GM21723 (cell line): ENCODE measurements around the gene PUS3.
"Not testable (repeated sequence)": the region's sequence is repeated elsewhere in the genome, so short reads cannot be mapped to it uniquely, and the experiment has no call there.

ENCODE experiments used
- ATAC-seq: cut with Tn5 transposase; IDR thresholded peaks from one replicate; pipeline ENCODE4 v1.9.1; 2021; ENCODE audit warnings: mild to moderate bottlenecking, moderate library complexity; ENCODE audit not compliant: unreplicated experiment

PUS3 gene

DNA sequence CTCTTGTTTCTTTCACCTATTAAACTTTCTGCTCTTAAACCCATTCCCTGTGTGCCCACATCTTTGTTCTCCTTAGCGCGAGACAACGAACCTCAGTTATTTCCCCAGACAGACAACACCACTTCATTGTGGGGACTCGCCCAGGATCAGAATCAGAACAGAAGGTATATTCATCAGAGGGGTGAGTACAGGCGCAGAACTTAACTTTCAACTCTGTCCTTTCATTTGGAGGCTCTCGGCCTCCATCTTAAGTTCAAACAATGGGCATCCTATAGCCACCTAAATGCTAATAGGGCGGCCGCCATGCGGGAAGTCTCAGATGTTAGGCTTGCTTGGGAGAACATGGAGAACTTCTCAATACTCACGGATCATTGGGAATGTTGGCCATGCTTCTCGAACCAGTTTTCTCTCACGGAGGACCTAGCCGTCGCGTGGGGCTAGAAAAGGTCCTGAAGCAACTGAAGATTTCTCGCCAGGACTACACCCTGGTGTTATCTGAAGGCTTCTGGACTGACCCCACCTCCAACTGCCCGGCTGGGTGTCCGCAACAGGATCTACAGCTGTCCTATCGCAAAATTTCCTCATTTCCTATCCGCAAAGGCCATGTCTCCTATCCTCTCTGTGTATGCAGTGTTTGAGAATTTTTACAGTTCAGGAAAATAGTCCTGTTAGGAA, 29.0 kb downstream of the PUS3 start:
- ATAC-seq = peak; percentile 16

DNA sequence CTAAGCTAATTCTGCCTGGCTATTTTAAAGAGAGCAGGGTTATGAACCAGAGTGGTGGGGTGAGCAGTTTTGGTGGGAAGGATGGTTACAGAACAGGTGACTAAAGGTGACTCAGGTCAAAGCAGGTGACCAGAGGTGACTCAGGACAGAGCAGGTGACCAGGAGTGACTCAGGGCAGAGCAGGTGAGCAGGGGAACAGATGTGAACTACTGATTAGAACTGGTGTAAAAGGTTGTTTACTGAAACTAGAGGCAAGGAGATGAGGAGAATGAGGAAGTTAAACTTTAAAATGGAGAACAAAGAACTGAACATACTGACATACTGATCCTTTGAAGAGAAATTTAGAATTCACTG, 30.9 kb downstream of the PUS3 start:
- ATAC-seq = no peak

DNA sequence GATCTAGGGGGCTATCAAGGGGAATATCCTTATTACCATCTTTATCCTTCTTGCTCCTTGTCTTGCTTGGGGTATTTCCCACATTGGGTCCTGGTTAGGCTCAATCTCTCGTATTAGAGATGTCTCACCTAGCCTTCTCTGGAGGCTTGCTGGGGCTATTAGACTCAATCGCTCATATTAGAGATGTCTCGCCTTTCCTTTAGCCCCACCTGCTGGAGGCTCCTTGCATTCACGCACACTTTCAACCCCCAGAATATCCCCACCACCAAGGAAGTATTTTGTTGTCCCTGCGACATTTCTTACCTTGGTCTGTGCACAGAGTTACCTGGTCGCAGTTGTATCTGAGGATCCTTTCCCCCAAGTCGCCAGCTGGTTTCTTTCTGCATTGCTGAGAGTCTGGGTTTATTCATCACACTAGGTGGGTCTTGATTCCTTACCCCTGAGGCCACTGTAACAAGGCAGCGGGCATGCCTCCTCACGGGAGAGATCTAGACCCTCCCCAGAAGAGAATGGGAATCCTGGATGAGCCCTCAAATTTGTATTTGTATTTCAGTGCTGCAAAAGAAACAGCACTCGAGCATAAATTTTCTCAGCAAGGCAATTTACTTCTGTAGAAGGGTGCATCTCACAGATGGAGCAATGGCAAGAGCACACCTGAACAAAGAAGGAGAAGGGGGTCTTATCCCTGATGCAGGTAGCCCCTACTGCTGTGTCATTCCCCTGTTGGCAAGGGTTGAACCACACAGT, 31.4 kb downstream of the PUS3 start:
- no peak for ATAC-seq

DNA sequence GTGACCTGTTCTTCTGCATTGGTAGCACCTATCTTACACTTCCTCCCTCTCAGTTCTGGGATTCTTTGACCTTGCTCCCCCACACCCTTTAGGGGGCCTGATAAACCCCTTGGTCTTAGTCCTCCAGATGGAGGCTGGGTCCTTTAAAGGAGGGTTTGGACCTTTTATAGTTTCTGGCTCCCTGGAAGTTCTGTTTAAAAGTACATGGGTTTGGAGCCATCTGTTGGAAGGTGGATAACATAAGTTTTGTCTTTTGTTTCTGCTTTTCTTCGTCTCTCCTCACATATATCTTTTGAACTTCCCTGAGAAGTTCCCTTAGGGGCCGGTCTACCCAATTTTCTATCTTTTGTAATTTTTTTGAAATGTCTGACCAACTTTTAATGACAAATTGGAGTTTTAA, 33.5 kb downstream of the PUS3 start:
- no peak for ATAC-seq

DNA sequence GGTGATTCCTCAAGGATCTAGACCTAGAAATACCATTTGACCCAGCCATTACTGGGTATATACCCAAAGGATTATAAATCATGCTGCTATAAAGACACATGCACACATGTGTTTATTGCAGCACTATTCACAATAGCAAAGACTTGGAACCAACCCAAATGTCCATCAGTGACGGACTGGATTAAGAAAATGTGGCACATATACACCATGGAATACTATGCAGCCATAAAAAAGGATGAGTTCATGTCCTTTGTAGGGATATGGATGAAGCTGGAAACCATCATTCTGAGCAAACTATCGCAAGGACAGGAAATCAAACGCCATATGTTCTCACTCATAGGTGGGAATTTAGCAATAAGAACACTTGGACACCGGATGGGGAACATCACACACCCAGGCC, 37.7 kb downstream of the PUS3 start:
- ATAC-seq = not testable (repeated sequence)

DNA sequence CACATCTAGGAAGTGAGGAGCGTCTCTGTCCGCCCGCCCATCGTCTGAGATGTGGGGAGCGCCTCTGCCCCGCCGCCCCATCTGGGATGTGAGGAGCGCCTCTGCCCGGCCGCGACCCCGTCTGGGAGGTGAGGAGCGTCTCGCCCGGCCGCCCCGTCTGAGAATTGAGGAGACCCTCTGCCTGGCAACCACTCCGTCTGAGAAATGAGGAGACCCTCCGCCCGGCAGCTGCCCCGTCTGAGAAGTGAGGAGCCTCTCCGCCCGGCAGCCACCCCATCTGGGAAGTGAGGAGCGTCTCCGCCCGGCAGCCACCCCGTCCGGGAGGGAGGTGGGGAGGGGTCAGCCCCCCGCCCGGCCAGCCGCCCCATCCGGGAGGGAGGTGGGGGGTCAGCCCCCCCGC, 40.2 kb downstream of the PUS3 start:
- ATAC-seq = not testable (repeated sequence)

DNA sequence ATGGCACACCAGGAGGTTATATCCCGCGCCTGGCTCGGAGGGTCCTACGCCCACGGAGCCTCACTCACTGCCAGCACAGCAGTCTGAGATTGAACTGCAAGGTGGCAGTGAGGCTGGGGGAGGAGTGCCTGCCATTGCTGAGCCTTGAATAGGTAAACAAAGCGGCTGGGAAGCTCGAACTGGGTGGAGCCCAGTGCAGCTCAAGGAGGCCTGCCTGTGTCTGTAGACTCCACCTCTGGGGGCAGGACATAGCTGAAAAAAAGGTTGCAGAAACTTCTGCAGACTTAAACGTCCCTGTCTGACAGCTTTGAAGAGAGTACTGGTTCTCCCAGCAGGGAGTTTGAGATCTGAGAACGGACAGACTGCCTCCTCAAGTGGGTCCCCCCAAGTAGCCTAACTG, 45.3 kb downstream of the PUS3 start:
- not testable (repeated sequence) for ATAC-seq

DNA sequence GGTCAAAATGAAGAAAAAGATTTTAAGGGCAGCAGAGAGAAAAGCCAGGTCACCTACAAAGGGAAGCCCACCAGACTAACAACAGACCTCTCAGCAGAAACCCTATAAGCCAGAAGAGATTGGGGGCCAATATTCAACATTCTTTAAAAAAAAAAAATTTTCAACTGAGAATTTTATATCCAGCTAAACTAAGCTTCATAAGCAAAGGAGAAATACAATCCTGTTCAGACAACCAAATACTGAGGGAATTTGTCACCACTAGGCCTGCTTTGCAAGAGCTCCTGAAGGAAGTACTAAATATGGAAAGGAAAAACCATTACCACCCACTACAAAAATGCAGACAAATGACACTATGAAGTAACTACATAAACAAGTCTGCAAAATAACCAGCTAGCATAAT, 56.8 kb downstream of the PUS3 start:
- ATAC-seq = no peak
